Body of pancreas (tissue), 4 donors: ENCODE results near the gene SLC25A1. TPM values are rescaled to one million over a fixed set of nuclear protein-coding genes. Genes with fewer than 3 reads are reported as not detected.

Experiments
- ATAC-seq: fragments of 150-250 bp; one replicate; pipeline ENCODE4 v1.9.1; 2016
- DNase-seq, 4 donors: peaks; one replicate each; pipeline ENCODE4 v3.0.0-alpha.2; 2019
- H3K27ac ChIP-seq, 4 donors: fragments of 200-600 bp; sonication (generic); 1 replicate in 3 of 4; 2 replicates in 1 of 4; pipeline versions ENCODE4 v1.5.1 to v1.6.1; 2016 to 2019; ENCODE audit warnings: mild to moderate bottlenecking in 1 of 4, mixed read lengths in 1 of 4, moderate library complexity in 1 of 4
- H3K27me3 ChIP-seq, 2 donors: fragments of 200-600 bp; sonication (generic); one replicate each; pipeline ENCODE4 v1.6.0; 2016; ENCODE audit warnings: mild to moderate bottlenecking in 1 of 2
- H3K36me3 ChIP-seq, 2 donors: fragments of 200-600 bp; sonication (generic); replicated peaks in 1 of 2; 2 replicates each; pipeline ENCODE4 v1.5.1; 2016; ENCODE audit warnings: low read depth in 2 of 2; ENCODE audit not compliant: insufficient read depth in 1 of 2
- H3K4me1 ChIP-seq: fragments of 200-600 bp; sonication (generic); one replicate; pipeline ENCODE4 v1.6.0; 2016
- H3K4me3 ChIP-seq, 2 donors: fragments of 200-600 bp; sonication (generic); 1 replicate in 1 of 2; 2 replicates in 1 of 2; pipeline ENCODE4 v1.5.1; 2016 to 2019
- H3K9me3 ChIP-seq, 3 donors: fragments of 200-600 bp; sonication (generic); 1 replicate in 2 of 3; 2 replicates in 1 of 3; pipeline ENCODE4 v1.5.1; 2016
- CTCF ChIP-seq, 7 experiments: fragments of 450-650 bp in 4 of 7; fragments of 200-600 bp in 3 of 7; sonication (generic) in 3 of 7; IDR thresholded peaks; one replicate each; pipeline ENCODE4 v1.5.1; 2016 to 2019; ENCODE audit warnings: antibody characterized with exemption in 7 of 7
- POLR2A ChIP-seq, 3 donors: fragments of 450-650 bp; IDR thresholded peaks; one replicate each; pipeline ENCODE4 v1.6.1; 2016; ENCODE audit warnings: antibody characterized with exemption in 3 of 3, mild to moderate bottlenecking in 2 of 3
- WGBS, 2 donors: methylation state at CpG; one replicate each; pipeline ENCODE4 v1.1.5; 2017; 5-methylcytosine and 5-hydroxymethylcytosine counted together
- intact Hi-C: fragments of 100-400 bp; cut with DNase I; formaldehyde crosslinking; loops from one replicate; pipeline ENCODE4 v1.15.1; 2023
- total RNA-seq, 2 donors: library from RNA; depleted of rRNA; stranded (reverse); fragments of >200 nt; gene quantifications; one replicate each; pipeline ENCODE4 v1.1.0, GENCODE V29; 2016

SLC25A1 gene
- total RNA-seq, 2 donors from 2014 or later, result 39.7 to 87.0 TPM

GRCh38 chr22:19218541-19219233 is 40.2 kb upstream of the SLC25A1 start:
- ATAC-seq (no peak), DNase-seq (no peak)
- H3K36me3 ChIP-seq, result no peaks in the 10 kb centered on the region
- H3K27me3 ChIP-seq, result no peaks in the 10 kb centered on the region
- WGBS, 2 donors, result 61 to 81% methylated on average over 4 of the region's 5 CpGs
- intact Hi-C loops, result no loop called here
- no peak for TF ChIP-seq POLR2A (IDR thresholded peaks at IDR 0.05)
- no peak for TF ChIP-seq CTCF (IDR thresholded peaks at IDR 0.05)
- no peak overlapping the region for H3K4me3 ChIP-seq
- H3K27ac ChIP-seq, result no peak overlapping the region
- H3K4me1 ChIP-seq, result no peaks in the 10 kb centered on the region
- H3K9me3 ChIP-seq, result no peaks in the 10 kb centered on the region

GRCh38 chr22:19216579-19216978 is 38.0 kb upstream of the SLC25A1 start:
- TF ChIP-seq CTCF (IDR thresholded peaks at IDR 0.05), result no peak
- no peak for TF ChIP-seq POLR2A (IDR thresholded peaks at IDR 0.05)
- intact Hi-C loops, result no loop called here
- H3K4me3 ChIP-seq, result no peak overlapping the region

GRCh38 chr22:19215360-19215759 is 36.8 kb upstream of the SLC25A1 start:
- Histone ChIP-seq H3K4me3 (no peak overlapping the region), H3K36me3 (no peaks in the 10 kb centered on the region), H3K27me3 (no peaks in the 10 kb centered on the region), H3K27ac (no peak overlapping the region), H3K9me3 (no peaks in the 10 kb centered on the region), H3K4me1 (no peaks in the 10 kb centered on the region)
- 89 to 96% methylated on average over 12 to 14 of the region's 14 CpGs for WGBS, 2 donors
- DNase-seq, result no peak
- no peak for ATAC-seq
- intact Hi-C loops, result no loop called here
- no peak for TF ChIP-seq CTCF (IDR thresholded peaks at IDR 0.05)
- no peak for TF ChIP-seq POLR2A (IDR thresholded peaks at IDR 0.05)

More at GRCh38 chr22:19216579-19216978, 38.0 kb upstream of the SLC25A1 start:
- Histone ChIP-seq H3K27ac (no peak overlapping the region), H3K36me3 (no peaks in the 10 kb centered on the region), H3K27me3 (no peaks in the 10 kb centered on the region), H3K4me1 (no peaks in the 10 kb centered on the region), H3K9me3 (no peaks in the 10 kb centered on the region)
- WGBS, 2 donors, result 79 to 88% methylated on average over 5 of the region's 5 CpGs
- DNase-seq, result no peak
- ATAC-seq, result no peak

GRCh38 chr22:19214078-19214473 is 35.5 kb upstream of the SLC25A1 start:
- Histone ChIP-seq H3K4me1 (no peaks in the 10 kb centered on the region), H3K9me3 (no peaks in the 10 kb centered on the region), H3K27ac (no peak overlapping the region), H3K36me3 (no peaks in the 10 kb centered on the region), H3K4me3 (no peak overlapping the region), H3K27me3 (no peaks in the 10 kb centered on the region)
- intact Hi-C loops, result no loop called here
- DNase-seq (no peak), ATAC-seq (no peak)
- 68 to 80% methylated on average over 4 of the region's 4 CpGs for WGBS, 2 donors
- no peak for TF ChIP-seq POLR2A (IDR thresholded peaks at IDR 0.05)
- no peak for TF ChIP-seq CTCF (IDR thresholded peaks at IDR 0.05)
